CD4-positive, alpha-beta T cell (primary cell): Measurements from ENCODE around the gene APOOL. TPM values are rescaled to one million over a fixed set of nuclear protein-coding genes. Genes with fewer than 3 reads are reported as not detected.

Experiments used
- ATAC-seq: fragments of 200-7000 bp; cut with Tn5 transposase; one replicate; pipeline ENCODE4 v1.10.0; 2022; ENCODE audit warnings: mild to moderate bottlenecking; ENCODE audit not compliant: poor library complexity
- CTCF ChIA-PET: fragments of 350-600 bp; sonication (Branson Sonifier 250); formaldehyde crosslinking; loops from one replicate; lab custom pipeline; 2021; ENCODE audit warnings: antibody characterized with exemption, inconsistent platforms; lab: Charles Lee
- POLR2A ChIA-PET: fragments of 350-600 bp; sonication (Branson Sonifier 250); formaldehyde crosslinking; loops from one replicate; lab custom pipeline; 2021; ENCODE audit warnings: antibody characterized with exemption, inconsistent platforms; lab: Charles Lee
- DNase-seq, 14 experiments: peaks; one replicate each; pipeline ENCODE4 v3.0.0-alpha.2; 2013 to 2020; ENCODE audit warnings: mixed read lengths in 2 of 14
- H3K27ac ChIP-seq, 2 donors: one replicate each; pipeline versions ENCODE4 v1.5.1 to v1.7.0; 2013; ENCODE audit warnings: low read length in 2 of 2, low read depth in 1 of 2, mild to moderate bottlenecking in 1 of 2
- H3K27me3 ChIP-seq, 2 experiments: 1 replicate in 1 of 2; 2 replicates in 1 of 2; pipeline versions ENCODE4 v1.6.1 to v1.7.0; 2013; ENCODE audit warnings: low read length in 2 of 2, control low read depth in 1 of 2, mild to moderate bottlenecking in 1 of 2, moderate library complexity in 1 of 2; ENCODE audit not compliant: insufficient read depth in 2 of 2, control insufficient read depth in 1 of 2
- H3K36me3 ChIP-seq: one replicate; pipeline ENCODE4 v1.6.1; 2013; ENCODE audit warnings: low read length, control low read depth; ENCODE audit not compliant: insufficient read depth
- H3K4me1 ChIP-seq: one replicate; pipeline ENCODE4 v1.6.1; 2013; ENCODE audit warnings: low read length, control low read depth; ENCODE audit not compliant: insufficient read depth
- H3K4me3 ChIP-seq: one replicate; pipeline ENCODE4 v1.5.1; 2013; ENCODE audit warnings: mild to moderate bottlenecking, low read length, moderate library complexity
- H3K9me3 ChIP-seq, 2 experiments: 1 replicate in 1 of 2; 2 replicates in 1 of 2; pipeline versions ENCODE4 v1.6.1 to v1.7.0; 2013; ENCODE audit warnings: low read length in 2 of 2, mild to moderate bottlenecking in 2 of 2, control low read depth in 1 of 2, moderate library complexity in 1 of 2; ENCODE audit not compliant: control insufficient read depth in 1 of 2, insufficient read depth in 1 of 2
- H3K27ac Mint-ChIP-seq: one replicate; pipeline ENCODE4 v1.8.0; 2020; ENCODE audit warnings: mixed read lengths
- H3K27me3 Mint-ChIP-seq: one replicate; pipeline ENCODE4 v1.8.0; 2021; ENCODE audit warnings: mixed read lengths
- H3K36me3 Mint-ChIP-seq: one replicate; pipeline ENCODE4 v1.8.0; 2021; ENCODE audit warnings: low read depth, mixed read lengths
- H3K4me1 Mint-ChIP-seq: one replicate; pipeline ENCODE4 v1.8.0; 2021; ENCODE audit warnings: low read depth, mixed read lengths
- H3K4me3 Mint-ChIP-seq: one replicate; pipeline ENCODE4 v1.8.0; 2020; ENCODE audit warnings: mild to moderate bottlenecking, mixed read lengths
- H3K9me3 Mint-ChIP-seq: one replicate; pipeline ENCODE4 v1.8.0; 2020; ENCODE audit warnings: mixed read lengths
- intact Hi-C, 2 experiments: fragments of 100-400 bp; cut with DNase I in 1 of 2; cut with micrococcal nuclease in 1 of 2; formaldehyde crosslinking; loops; one replicate each; pipeline versions ENCODE4 v1.15.1 to v1.9.0; 2023 to 2025; cut with DNase I, micrococcal nuclease
- total RNA-seq, 174 experiments: library from RNA in 2 of 174; stranded (reverse) in 2 of 174; gene quantifications; one replicate each; pipeline ENCODE4 v1.2.3 and lab custom pipeline; 2021 to 2026
- TF ChIP-seq, protein P1 (sequence below): fragments of 200-600 bp; IDR thresholded peaks from one replicate; pipeline ENCODE4 v1.8.0; 2022; ENCODE audit warnings: antibody characterized with exemption, mild to moderate bottlenecking

The APOOL gene
- total RNA-seq, 2 experiments from 2014 or later = 6.0 to 6.6 TPM

- Histone ChIP-seq H3K27me3 (no peaks in the 10 kb centered on the region), H3K9me3 (peaks cover 0 to 6% of the 10 kb centered on the region in 2 experiments), H3K27ac (no peak overlapping the region), H3K4me1 (no peaks in the 10 kb centered on the region), H3K36me3 (no peaks in the 10 kb centered on the region), H3K4me3 (no peak overlapping the region)
- TF ChIP-seq, protein P1, sequence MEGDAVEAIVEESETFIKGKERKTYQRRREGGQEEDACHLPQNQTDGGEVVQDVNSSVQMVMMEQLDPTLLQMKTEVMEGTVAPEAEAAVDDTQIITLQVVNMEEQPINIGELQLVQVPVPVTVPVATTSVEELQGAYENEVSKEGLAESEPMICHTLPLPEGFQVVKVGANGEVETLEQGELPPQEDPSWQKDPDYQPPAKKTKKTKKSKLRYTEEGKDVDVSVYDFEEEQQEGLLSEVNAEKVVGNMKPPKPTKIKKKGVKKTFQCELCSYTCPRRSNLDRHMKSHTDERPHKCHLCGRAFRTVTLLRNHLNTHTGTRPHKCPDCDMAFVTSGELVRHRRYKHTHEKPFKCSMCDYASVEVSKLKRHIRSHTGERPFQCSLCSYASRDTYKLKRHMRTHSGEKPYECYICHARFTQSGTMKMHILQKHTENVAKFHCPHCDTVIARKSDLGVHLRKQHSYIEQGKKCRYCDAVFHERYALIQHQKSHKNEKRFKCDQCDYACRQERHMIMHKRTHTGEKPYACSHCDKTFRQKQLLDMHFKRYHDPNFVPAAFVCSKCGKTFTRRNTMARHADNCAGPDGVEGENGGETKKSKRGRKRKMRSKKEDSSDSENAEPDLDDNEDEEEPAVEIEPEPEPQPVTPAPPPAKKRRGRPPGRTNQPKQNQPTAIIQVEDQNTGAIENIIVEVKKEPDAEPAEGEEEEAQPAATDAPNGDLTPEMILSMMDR = no peak
- H3K4me3 Mint-ChIP-seq = no peak overlapping the region
- no peak for DNase-seq
- no peak overlapping the region for H3K27ac Mint-ChIP-seq
- POLR2A ChIA-PET = no interaction called here
- CTCF ChIA-PET = no interaction called here
- peaks cover 17% of the 10 kb centered on the region for H3K27me3 Mint-ChIP-seq
- H3K4me1 Mint-ChIP-seq = no peaks in the 10 kb centered on the region
- intact Hi-C loops = no loop called here
- no peaks in the 10 kb centered on the region for H3K36me3 Mint-ChIP-seq
- H3K9me3 Mint-ChIP-seq = no peaks in the 10 kb centered on the region
- no peak for ATAC-seq
These were observed 10.5 kb upstream of the APOOL start for GRCh38 chrX:84993150-84993549.

- ATAC-seq (no peak), DNase-seq (no peak)
- H3K36me3 ChIP-seq = no peaks in the 10 kb centered on the region
- H3K27ac ChIP-seq = no peak overlapping the region
- Mint-ChIP-seq H3K4me1 (peaks cover 18% of the 10 kb centered on the region), H3K27ac (no peak overlapping the region), H3K36me3 (no peaks in the 10 kb centered on the region), H3K4me3 (no peak overlapping the region), H3K27me3 (no peaks in the 10 kb centered on the region), H3K9me3 (no peaks in the 10 kb centered on the region)
- TF ChIP-seq, protein P1 = no peak
- peaks cover 6% of the 10 kb centered on the region for H3K4me1 ChIP-seq
- intact Hi-C loops = no loop called here
- no peaks in the 10 kb centered on the region for H3K27me3 ChIP-seq
- no peak overlapping the region for H3K4me3 ChIP-seq
- POLR2A ChIA-PET = no interaction called here
- CTCF ChIA-PET = no interaction called here
- no peaks in the 10 kb centered on the region for H3K9me3 ChIP-seq
These were observed 2.3 kb upstream of the APOOL start for GRCh38 chrX:85001344-85001743.

GRCh38 chrX:85004255-85004654, 578 bp downstream of the APOOL start:
- TF ChIP-seq, protein P1 = no peak
- no peaks in the 10 kb centered on the region for H3K36me3 ChIP-seq
- Mint-ChIP-seq H3K4me3 (peak overlapping the region; percentile 94), H3K4me1 (peaks cover 39% of the 10 kb centered on the region), H3K27me3 (no peaks in the 10 kb centered on the region), H3K9me3 (no peaks in the 10 kb centered on the region), H3K27ac (peak overlapping the region; percentile 79), H3K36me3 (peaks cover 12% of the 10 kb centered on the region)
- H3K4me1 ChIP-seq = peaks cover 6% of the 10 kb centered on the region
- intact Hi-C loops = no loop called here
- ChIA-PET CTCF (no interaction called here), POLR2A (no interaction called here)
- DNase-seq (peak in 1 of 14 experiments; percentile 4), ATAC-seq (no peak)
- no peaks in the 10 kb centered on the region for H3K9me3 ChIP-seq
- no peak overlapping the region for H3K27ac ChIP-seq
- H3K27me3 ChIP-seq = no peaks in the 10 kb centered on the region
- peak overlapping the region; percentile 83 for H3K4me3 ChIP-seq
